Measurements from ENCODE around the gene STARD4.

Gene STARD4

DNA sequence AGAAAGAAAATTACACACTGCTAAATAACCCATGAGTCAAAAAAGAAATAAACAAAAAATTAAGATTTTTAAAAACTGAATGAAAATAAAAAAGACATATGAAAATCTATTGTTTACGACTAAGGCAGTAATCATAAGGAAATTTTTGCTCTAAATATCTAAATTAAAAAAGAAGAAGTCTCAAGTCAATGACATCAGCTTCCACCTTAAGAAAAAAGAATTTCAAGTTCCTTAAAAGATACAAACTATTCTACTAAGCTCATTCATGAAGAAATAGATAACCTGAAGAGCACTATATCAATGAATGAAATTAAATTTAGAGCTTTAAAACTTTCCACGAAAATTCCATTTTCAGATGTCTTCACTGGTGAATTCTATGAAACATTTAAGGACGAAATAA lies 15.7 kb upstream of the STARD4 start:
- DNase-seq (ENCODE audit: low read depth), result no peak

DNA sequence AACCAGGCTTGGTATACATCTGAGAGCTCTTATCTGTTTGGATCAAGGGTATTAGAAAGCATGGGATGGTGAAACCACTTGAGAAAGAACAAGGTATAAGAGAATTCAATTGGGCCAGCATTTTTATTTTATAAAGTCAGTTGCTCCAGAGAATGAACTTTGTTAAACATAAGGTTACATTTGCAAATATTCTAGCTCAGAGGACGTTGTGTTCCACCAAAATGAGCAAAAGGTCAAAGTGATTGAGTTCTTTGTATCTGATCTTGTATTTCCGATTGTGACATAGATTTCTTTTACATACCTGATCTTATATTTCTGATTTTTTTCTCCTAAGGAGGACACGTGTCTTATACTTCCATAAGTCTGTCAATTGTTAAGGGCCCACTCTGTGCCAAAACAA lies 8.6 kb upstream of the STARD4 start:
- DNase-seq (ENCODE audit: low read depth), result no peak

DNA sequence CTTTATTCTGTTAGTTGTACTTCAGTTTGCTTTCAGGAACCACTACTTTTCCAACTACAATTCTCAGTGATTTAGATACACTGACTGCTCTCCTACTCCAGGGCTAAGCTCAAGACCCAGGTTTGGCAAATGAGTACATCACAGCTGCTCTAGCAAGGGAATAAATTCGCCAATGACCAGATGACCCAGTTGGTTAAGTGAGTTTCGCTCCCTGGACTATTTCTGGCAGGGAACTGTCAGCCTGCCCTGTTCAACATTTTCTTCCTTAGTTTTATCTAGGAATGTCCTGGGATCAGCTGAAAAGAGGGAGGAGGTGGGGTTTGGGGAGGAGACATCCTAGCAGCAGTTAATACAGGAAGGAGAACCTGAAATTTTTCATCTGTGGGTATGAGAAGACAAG lies 6.4 kb upstream of the STARD4 start:
- DNase-seq (ENCODE audit: low read depth), result no peak

DNA sequence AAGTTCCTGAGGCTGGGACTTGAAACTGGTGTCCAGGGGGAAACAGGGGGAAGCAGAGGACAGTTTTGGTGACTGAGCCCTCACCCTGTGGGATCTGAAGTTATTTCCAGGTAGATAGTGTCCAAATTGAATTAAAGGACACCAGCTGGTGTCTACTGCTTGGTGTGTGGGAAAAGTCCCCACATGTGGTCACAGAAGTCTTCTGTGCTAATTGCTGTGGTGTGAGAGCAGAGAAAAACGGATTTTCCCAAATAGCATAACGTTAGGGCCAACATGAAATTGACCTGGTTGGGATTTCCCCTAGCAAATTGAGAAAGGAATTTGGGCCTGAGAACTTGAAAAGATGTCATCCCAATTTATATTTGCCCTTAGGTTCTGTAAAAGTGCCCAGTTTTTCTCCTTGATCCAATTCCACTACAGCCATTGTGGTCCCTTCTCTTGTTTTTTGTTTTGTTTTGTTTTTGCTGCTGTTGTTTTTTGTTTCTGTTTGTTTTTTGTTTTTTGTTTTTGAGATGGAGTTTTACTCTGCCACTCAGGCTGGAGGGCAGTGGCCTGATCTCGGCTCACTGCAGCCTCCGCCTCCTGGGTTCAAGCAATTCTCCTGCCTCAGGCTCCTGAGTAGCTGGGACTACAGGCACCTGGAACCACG lies 5.6 kb upstream of the STARD4 start:
- DNase-seq (ENCODE audit: low read depth), result no peak

DNA sequence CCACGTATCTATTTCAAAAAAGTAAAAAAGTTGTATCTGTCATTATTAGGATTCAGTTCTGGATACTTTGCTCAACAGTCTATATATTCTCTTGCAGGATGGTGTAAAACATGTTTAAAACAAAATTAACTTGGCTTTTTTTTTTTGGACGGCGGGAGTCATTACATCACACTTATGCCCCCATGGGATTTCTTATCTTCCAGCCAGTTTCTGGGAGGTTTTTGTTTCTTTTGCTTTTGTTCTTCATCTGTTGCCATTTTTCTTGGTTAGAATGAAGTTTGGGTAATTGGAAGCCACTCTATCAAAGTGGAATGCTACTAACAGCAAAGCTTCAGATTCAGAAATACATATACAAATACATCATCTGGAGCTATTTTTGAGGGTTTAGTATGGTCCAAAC lies 1.8 kb upstream of the STARD4 start:
- no peak for DNase-seq (ENCODE audit: low read depth)

DNA sequence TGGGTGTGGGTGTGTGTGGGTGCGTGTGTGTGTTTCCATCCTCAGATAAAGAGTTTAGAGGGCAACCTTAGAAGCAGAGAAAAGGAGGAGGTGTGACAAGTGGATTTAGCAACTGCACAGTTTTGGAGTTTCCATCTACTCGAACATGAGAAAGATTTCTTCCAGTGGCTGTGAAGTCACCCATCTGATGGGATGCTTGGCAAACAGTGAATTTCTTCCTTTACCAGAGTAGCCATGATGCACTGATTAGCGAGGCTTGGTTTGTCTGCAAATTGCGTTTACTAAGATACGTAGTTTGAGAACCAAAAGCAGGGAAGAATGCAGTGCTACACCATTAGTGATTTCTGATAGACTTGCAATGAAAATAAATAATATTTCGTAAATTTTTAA lies 791 bp upstream of the STARD4 start:
- no peak for DNase-seq (ENCODE audit: low read depth)

DNA sequence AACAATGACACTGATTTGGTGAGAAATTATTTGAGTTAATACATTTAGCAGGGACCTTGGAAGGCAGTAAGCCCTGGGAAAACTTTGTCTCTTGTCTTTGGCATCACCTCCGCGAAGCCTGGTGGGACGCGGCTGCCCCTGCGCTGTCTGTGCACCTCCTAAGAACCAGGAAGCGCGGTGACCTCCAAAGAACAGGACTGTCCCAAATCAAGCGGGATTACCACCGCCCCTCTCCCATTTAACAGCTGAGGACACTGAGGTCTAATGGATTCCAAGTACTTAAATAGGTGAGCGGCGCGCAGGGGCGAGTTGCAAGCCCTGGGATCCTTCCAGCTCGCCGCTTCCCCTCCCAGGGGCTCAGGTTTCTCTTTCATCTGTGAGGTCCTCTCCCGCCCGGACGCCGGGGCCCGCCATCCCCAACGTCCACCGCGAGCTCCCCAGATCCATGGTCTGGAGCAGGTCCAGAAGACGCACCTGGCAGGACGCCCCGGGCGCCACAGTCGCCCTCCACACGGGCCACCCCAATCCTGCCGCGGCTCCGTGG lies 432 bp downstream of the STARD4 start:
- DNase-seq (ENCODE audit: low read depth), result peak; percentile 4

DNA sequence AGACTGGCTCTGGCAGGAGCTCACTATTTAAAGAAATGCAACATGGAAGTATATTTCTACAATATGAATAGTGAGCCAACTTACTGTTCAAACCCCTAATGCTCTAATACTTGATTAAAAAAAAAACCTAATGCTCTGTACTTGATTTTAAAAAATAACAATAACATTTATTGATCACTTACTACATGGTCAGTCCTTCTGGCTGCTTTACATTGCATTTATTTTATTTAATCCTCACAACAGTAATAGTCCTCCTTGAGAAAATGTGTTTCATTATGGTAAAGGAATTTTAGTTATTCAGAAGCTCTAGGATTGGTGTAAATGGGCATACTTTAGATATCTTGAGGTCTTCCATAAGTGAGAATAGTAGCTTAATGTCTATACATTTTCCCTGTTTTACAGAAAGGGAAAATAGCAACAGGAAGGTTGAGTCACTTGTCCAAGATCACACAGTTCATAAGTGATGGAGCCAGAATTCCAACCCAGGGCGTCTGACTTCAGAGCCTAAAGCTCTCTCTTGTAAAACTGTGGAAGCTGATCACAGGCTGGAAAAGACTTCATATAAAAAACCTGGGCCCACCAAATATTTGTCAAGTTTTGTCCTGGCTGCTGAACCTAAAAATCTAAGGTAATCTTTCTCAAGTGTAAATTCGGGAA lies 1.0 kb downstream of the STARD4 start:
- DNase-seq (ENCODE audit: low read depth), result no peak

DNA sequence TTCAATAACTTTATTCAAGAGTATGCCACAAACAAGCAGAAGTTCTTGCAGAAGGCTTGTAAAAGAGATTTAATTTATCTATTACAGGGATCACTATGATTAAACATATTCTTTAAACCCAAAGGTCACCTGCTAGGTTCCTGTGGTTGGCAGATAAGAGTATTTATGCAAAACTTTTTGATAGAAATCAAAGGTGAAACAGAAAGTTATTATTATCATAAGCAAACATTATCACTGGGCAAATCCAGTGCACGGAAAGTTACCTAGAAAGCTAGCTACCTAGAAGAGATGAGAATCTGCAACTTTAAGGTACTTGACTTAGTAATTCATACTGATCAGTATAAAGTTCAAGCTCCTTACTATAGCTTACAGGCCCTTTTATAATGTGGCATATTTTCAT lies 3.2 kb downstream of the STARD4 start:
- no peak for DNase-seq (ENCODE audit: low read depth)

DNA sequence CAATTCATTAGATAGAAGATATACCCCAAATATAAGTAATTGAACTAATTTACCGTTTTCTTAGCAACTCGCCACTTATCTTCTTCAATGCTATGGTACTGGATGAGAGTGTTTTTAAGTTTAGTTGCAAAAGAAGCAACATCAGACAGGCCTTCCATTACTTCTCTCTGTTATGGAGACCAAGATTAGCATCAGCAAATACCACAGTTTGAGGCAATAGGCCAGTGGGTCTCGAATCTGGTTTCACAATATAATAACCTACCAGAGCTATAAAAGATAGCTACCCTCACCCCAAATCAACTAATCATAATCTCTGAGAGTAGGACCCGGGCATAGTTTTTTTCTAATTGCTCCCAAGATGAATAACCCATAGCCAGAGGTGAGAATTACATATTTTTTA lies 5.1 kb downstream of the STARD4 start:
- DNase-seq (ENCODE audit: low read depth), result no peak

DNA sequence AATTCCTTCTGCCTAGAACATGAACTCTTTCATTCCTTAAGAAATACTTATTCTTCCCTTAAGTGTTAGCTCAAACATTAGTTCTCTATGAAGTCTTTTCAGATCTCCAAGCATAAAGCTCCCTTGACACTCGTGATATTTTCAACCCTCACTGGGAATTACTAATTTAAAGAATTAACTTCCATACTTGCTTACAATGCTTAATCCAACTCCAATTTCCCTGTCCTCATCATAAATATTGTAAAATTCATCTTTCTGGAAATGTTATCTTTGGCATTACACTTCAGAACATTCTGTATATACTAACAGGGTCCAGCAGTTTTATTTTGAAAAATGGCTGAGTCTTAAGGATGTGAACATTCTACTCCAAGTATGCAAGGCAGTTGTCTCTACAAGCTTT lies 7.2 kb downstream of the STARD4 start:
- no peak for DNase-seq (ENCODE audit: low read depth)

DNA sequence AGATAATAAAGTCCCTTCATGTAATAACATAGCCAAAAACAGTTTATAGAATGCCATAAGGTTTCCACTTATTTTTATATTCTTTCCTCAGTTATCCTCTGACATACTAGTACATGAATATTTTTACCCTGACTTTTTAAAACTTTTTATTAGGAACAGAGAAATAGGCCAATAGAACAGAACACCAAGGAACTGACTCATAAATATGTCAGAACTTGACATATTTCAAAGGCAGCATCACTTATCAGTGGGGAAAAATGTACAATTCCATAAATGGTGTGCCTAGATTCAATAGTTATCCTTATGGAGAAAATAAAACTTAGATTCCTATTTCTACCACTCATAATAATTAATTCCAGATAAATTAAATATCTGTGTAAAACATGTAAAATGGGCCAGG lies 9.4 kb downstream of the STARD4 start:
- no peak for DNase-seq (ENCODE audit: low read depth)

DNA sequence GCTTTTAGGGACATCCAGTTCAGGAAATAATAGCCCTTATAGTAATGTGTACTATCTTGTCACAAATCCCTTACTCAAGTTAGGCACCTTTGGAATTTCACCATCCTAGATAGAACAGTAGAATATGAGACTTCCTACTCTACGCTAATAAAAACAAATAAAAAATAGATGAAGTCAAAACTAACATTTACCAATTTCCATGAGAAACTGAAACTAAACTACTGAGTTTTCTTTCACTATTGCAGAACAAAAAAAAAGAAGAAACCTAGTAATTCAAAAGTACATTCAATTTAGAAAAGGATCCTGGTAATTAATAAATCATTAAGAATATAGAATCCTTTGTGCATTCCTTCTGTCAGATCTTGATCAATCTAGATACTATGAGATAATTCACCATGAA lies 14.0 kb downstream of the STARD4 start:
- DNase-seq (ENCODE audit: low read depth), result no peak

DNA sequence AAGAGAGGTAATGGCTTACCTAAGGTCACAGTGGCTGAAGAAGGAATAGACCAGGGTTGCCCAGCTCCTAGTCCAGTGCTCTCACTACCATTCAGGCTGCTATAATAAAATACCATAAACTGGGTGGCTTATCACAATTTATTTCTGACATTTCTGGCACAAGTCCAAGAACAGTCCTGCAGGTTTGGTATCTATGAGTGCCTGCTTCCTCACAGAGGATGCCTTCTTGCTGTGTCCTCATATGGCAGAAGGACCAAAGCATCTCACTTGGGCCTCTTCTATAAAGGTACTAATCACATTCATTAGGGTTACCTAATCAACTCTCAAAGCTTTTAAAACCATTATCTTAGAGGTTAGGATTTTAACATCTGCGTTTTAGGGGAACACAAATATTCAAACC lies 17.2 kb downstream of the STARD4 start:
- DNase-seq (ENCODE audit: low read depth), result no peak

DNA sequence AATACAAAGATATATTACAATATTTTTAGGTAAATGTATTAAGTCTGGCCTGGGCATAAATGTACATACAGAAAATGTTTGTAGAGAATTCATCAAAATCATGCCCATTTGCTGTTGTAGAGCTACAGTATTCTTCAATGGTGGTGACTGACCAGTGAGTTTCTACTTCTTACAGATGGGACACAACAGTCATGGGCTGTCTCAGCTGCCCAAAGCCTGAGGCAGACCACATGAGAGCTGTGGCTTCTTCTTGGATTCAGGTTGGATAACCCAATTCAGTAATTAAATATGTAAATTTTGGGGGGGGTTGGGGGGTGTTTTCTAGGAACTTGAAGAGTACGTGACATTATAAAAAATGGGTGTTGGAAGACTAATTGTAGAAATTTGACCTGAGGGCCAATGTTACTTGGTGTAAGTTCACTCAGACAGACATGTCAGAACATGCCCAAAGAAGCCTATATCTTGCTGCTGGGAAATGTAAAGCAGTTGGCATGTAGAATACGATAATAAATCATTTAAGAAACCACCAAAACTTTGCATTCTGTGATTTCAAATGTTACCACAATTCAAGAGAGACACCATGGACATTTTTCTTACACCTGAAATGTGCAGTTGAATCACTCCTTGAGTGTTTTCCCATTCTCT lies 17.9 kb downstream of the STARD4 start:
- DNase-seq (ENCODE audit: low read depth), result no peak

DNA sequence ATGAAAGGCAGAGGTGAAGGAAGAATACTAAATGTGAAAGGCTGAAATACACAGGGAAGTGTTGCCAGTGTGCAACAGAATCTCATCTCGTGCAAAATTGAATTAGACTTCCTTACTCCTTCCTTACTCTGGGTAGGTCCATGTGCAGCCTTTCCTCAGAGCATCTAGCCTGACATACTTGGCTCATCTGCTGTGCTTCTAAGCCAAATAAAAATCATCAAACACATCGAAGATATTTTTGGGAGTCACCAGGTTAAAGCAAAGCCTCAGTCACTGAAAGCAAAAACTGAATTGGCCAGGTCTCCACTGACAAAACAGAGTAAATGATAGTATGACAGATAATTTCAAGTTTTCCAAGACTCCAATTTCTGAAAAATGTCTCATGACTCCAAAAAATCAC lies 19.3 kb downstream of the STARD4 start:
- no peak for DNase-seq (ENCODE audit: low read depth)

DNA sequence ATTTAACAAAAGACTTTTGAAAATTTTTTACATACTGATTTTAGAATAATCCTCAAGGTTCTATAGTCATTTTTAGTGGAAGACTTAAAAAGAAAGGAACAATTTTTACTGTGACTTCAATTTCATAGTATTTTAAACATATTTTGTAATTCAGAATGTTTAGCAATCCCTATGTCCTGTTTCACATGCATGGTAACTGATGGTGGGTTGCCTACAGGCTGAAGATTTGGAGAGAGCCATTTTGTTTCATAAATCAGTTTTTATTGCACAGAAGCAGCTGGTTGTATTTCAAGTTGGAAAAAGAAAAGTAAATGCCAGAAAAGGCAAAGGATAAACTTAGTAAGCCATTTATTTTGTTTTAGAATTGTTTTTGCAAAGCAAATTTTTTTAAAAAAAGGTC lies 24.0 kb downstream of the STARD4 start:
- no peak for DNase-seq (ENCODE audit: low read depth)

DNA sequence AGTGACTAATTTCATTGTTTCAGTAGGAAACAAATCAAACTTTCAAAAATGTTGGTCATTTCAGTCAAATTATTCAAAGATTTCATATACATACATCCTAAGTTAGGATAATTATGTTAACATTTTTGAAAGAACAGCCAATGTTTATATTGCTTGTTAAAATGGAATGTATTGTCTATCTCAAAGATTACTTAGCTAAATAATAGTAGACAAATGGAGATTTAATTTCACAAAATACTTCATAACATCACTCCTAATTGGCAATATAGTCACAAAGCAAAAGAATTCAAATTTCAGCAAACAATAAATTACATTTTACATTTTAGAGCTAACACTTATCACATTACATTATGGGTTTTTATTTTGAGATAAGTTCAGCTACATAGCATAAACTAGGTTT lies 25.4 kb downstream of the STARD4 start:
- no peak for DNase-seq (ENCODE audit: low read depth)

DNA sequence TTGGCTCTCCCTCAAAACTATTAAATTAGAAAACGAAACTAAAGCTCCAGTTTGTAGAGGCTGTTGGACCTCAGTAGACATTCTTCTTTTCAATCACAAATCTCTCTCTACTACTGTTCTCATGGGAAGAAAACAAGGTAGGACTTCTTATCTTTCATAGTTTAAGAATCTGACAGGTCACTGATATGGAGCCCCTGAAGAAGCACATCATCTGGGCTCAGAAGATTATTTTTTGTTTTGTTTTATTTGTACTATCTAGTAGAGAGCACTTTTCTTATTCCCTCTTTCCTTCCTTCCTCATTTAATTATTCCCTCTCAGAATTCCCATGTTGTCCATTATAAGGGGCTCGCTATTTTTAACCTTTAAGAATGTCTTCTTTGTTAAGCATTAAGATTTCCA lies 26.3 kb downstream of the STARD4 start:
- DNase-seq (ENCODE audit: low read depth), result no peak

DNA sequence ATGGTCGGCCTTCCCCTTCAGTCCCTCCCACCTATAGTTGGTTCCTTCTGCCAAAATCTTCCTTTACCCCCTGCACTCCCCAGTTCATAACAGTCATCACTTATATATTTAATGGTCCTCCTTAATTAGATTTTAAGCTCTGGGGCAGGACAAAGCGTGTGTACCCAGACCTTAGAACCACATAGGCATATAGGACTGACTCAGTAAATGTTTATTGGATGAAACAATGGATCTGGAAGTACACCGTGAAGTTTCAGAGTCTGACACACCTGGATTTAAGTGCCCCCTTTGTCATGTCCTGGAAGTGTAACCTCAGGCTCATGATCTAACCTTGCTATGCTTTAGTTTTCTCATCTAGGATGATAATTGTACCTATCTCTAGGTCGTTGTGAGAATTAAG lies 32.0 kb downstream of the STARD4 start:
- DNase-seq (ENCODE audit: low read depth), result no peak

DNA sequence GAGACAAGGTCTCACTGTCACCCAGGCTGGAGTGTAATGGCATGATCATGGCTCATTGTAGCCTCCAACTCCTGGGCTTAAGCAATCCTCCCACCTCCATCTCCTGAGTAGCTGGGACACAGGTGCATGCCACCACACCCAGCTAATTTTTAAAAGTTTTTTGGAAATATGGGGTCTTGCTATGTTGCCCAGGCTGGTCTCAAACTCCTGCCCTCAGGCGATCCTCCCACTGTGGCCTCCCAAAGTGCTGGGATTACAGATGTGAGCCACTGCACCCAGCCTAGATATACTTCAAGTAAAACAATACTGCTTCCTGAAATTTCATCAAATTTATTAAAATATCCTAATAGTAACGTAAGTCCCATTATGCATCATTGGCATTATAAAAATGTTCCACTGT lies 33.4 kb downstream of the STARD4 start:
- no peak for DNase-seq (ENCODE audit: low read depth)

DNA sequence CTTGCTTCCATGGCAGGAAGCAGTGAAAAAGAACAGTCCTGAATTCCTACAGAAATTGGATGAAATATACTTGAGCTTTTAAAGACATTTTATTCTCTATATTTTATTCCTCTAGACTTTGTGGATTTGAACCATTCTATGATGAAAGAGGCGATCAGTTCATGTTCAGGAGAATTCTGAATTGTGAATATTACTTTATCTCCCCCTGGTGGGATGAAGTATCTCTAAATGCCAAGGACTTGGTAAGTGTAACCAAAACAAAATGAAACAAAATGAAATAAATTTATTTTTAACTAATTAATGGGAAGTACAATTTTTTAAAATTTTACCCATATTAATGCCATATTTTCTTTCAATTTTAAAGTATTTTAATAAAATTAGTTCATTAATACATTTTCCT lies 34.1 kb downstream of the STARD4 start:
- no peak for DNase-seq (ENCODE audit: low read depth)

DNA sequence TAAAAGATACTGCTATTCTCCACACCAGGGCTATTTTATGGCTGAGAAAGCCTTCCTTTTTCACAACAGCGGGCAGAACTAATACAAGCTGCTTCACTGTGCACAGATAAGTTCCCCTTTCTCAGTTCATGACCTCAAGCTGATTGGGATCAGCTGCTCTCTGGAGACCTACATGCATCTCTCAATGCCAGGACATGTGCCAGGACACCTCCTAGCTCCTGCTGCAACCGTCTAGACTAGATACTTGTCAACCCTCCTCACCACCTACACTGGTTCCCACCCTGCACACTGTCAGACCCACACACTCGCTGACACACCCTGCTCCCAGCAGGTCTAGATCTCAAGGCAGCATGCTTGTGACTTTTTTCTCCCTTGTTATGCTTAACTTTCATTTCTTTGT lies 39.8 kb downstream of the STARD4 start:
- no peak for DNase-seq (ENCODE audit: low read depth)

DNA sequence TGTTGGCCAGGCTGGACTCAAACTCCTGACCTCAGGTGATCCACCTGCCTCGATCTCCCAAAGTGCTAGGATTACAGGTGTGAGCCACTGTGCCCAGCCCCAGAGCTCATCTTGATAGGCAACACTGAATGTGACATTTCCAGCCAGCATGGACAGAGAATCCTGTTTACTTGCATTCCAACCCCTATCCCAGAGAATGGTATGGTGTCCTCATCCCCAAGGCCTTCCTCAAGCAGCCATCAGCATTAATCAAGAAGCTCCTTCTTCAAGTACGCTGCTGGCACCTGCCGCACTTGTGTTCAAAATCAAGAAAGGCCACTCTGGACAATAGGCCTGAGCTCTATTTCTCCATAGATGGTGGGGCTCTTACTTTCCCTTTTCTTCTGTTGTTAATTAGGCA lies 40.2 kb downstream of the STARD4 start:
- DNase-seq (ENCODE audit: low read depth), result no peak
